Mucosa of gallbladder (tissue), 1 donor: ENCODE results near the gene MS4A5. TPM values are rescaled to one million over a fixed set of nuclear protein-coding genes. Genes with fewer than 3 reads are reported as not detected.

Experiments
- DNase-seq: peaks from one replicate; pipeline ENCODE4 v3.0.0-alpha.2; 2020; ENCODE audit warnings: low spot score
- total RNA-seq: library from RNA; stranded (reverse); gene quantifications from one replicate; pipeline ENCODE4 v1.2.1, GENCODE V29; 2021
- donor health status: DM: no; HTN: no; CAD: no.

Gene MS4A5
- total RNA-seq, 1 donor from 2014 or later: not detected

GRCh38 chr11:60482361-60482760 lies 53.0 kb downstream of the MS4A5 start:
- DNase-seq: no peak

GRCh38 chr11:60485987-60486386 lies 56.6 kb downstream of the MS4A5 start:
- peak; percentile 48 for DNase-seq

- no peak for DNase-seq
Observed at GRCh38 chr11:60492488-60493009, 63.2 kb downstream of the MS4A5 start, which contains the start of gene MS4A12. MS4A12 (plus strand) TSS chr11:60492778; CDS start chr11:60497319, 4,541 bp downstream.

DNA sequence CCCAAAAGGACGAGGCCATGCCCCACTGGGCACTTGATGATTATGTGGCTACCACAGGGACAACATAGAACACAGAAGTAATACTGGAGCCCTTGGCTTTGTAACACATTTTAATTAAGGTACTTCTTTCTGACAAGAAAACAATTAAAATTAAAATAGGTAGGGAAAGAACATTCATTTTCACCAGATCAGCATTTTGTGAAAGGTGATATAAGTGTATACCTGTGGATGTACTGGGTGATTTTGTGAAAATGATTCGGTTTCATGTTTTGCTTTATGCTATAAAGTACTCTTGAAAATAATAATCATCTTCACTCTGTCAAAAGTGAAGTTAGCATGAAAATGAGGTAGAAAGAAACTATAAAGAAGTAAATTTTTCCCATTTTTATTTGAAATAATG lies 64.1 kb downstream of the MS4A5 start:
- no peak for DNase-seq

Other genes starting within 250 kb of the MS4A5 start
- 95.1 TPM for gene MS4A6A, start 246.5 kb upstream of the MS4A5 start, total RNA-seq
- gene MS4A4E, start 186.4 kb upstream of the MS4A5 start, total RNA-seq: 3.5 TPM
- 28.9 TPM for gene MS4A4A, start 148.9 kb upstream of the MS4A5 start, total RNA-seq
- gene MS4A6E, start 102.3 kb upstream of the MS4A5 start, total RNA-seq: not detected
- gene MS4A7, start 51.0 kb upstream of the MS4A5 start, total RNA-seq: 39.8 TPM
- 2.5 TPM for gene MS4A14, start 33.1 kb upstream of the MS4A5 start, total RNA-seq
- gene MS4A1, start 26.3 kb downstream of the MS4A5 start, total RNA-seq: 0.60 TPM
- gene MS4A12, start 63.2 kb downstream of the MS4A5 start, total RNA-seq: not detected
- gene MS4A13, start 85.8 kb downstream of the MS4A5 start, total RNA-seq: not detected